WTC11 (cell line): ENCODE results near the gene SMARCD3. TPM values are rescaled to one million over a fixed set of nuclear protein-coding genes. Genes with fewer than 3 reads are reported as not detected.

ENCODE experiments used
- ATAC-seq: fragments of 200-7000 bp; cut with Tn5 transposase; 2 replicates; pipeline ENCODE4 v1.10.0; 2021; ENCODE audit warnings: mild to moderate bottlenecking, moderate library complexity
- CTCF ChIA-PET: fragments of 300-600 bp; sonication (Branson Sonifier 250); formaldehyde crosslinking; loops from one replicate; lab custom pipeline; 2021; ENCODE audit warnings: antibody characterized with exemption; lab: Charles Lee
- POLR2A ChIA-PET: fragments of 350-600 bp; sonication (Branson Sonifier 250); formaldehyde crosslinking; loops from one replicate; lab custom pipeline; 2021; ENCODE audit warnings: antibody characterized with exemption; lab: Charles Lee
- DNase-seq: peaks from one replicate; pipeline ENCODE4 v3.0.0; 2021; ENCODE audit warnings: low spot score
- H3K27ac Mint-ChIP-seq: 2 replicates; pipeline ENCODE4 v1.8.0; 2021; ENCODE audit warnings: mixed read lengths
- H3K27me3 Mint-ChIP-seq: 2 replicates; pipeline ENCODE4 v1.8.0; 2021; ENCODE audit warnings: low read depth, mild to moderate bottlenecking, moderate library complexity, mixed read lengths
- H3K36me3 Mint-ChIP-seq: 2 replicates; pipeline ENCODE4 v1.8.0; 2021; ENCODE audit warnings: mixed read lengths
- H3K4me1 Mint-ChIP-seq: 2 replicates; pipeline ENCODE4 v1.8.0; 2022; ENCODE audit warnings: mixed read lengths
- H3K4me3 Mint-ChIP-seq: 2 replicates; pipeline ENCODE4 v1.8.0; 2021; ENCODE audit warnings: mild to moderate bottlenecking, moderate library complexity, mixed read lengths
- H3K9me3 Mint-ChIP-seq: 2 replicates; pipeline ENCODE4 v1.8.0; 2021; ENCODE audit warnings: mixed read lengths
- ATF3 ChIP-seq: sonication (generic); formaldehyde crosslinking; conservative IDR thresholded peaks from 2 replicates; pipeline ENCODE4 v1.8.1; 2022; ENCODE audit warnings: mild to moderate bottlenecking, missing genetic modification reagents
- ATF6 ChIP-seq: sonication (generic); formaldehyde crosslinking; IDR thresholded peaks from 2 replicates; pipeline ENCODE4 v1.8.1; 2023; ENCODE audit warnings: mild to moderate bottlenecking, missing genetic modification reagents
- CREB1 ChIP-seq: sonication (generic); formaldehyde crosslinking; IDR thresholded peaks from 2 replicates; pipeline ENCODE4 v1.8.0; 2023; ENCODE audit warnings: mild to moderate bottlenecking, missing genetic modification reagents
- ETV6 ChIP-seq: sonication (generic); formaldehyde crosslinking; IDR thresholded peaks from 2 replicates; pipeline ENCODE4 v1.8.1; 2022; ENCODE audit warnings: mild to moderate bottlenecking, missing genetic modification reagents
- GRHL2 ChIP-seq: fragments of 250-450 bp; sonication (Bioruptor Pico); IDR thresholded peaks from 2 replicates; pipeline ENCODE4 v1.8.0; 2022; ENCODE audit warnings: mild to moderate bottlenecking, moderate library complexity; ENCODE audit not compliant: insufficient replicate concordance, severe bottlenecking
- HMGA2 ChIP-seq: fragments of 250-450 bp; sonication (Bioruptor Pico); IDR thresholded peaks from 2 replicates; pipeline ENCODE4 v1.4.0; 2021; ENCODE audit warnings: mild to moderate bottlenecking, moderate library complexity
- KAT7 ChIP-seq: sonication (generic); formaldehyde crosslinking; IDR thresholded peaks from 2 replicates; pipeline ENCODE4 v1.8.1; 2023; ENCODE audit warnings: missing genetic modification reagents, mild to moderate bottlenecking, borderline replicate concordance
- MXD4 ChIP-seq: fragments of 250-450 bp; sonication (Bioruptor Pico); IDR thresholded peaks from 2 replicates; pipeline ENCODE4 v1.8.0; 2021; ENCODE audit warnings: mild to moderate bottlenecking, moderate library complexity, borderline replicate concordance
- MYBL2 ChIP-seq: sonication (generic); formaldehyde crosslinking; IDR thresholded peaks from 2 replicates; pipeline ENCODE4 v1.8.1; 2023; ENCODE audit warnings: mild to moderate bottlenecking, moderate library complexity, missing genetic modification reagents
- NFATC4 ChIP-seq: fragments of 250-450 bp; sonication (Bioruptor Pico); IDR thresholded peaks from 2 replicates; pipeline ENCODE4 v1.9.0; 2021; ENCODE audit warnings: mild to moderate bottlenecking
- NFE2L1 ChIP-seq: sonication (generic); formaldehyde crosslinking; IDR thresholded peaks from 2 replicates; pipeline ENCODE4 v1.8.1; 2023; ENCODE audit warnings: missing genetic modification reagents
- OVOL2 ChIP-seq: fragments of 250-450 bp; sonication (Bioruptor Pico); IDR thresholded peaks from 2 replicates; pipeline ENCODE4 v1.9.0; 2021; ENCODE audit warnings: mild to moderate bottlenecking, borderline replicate concordance
- PRDM15 ChIP-seq: sonication (generic); formaldehyde crosslinking; IDR thresholded peaks from 2 replicates; pipeline ENCODE4 v1.8.0; 2022; ENCODE audit warnings: missing genetic modification reagents
- SMAD3 ChIP-seq: sonication (generic); formaldehyde crosslinking; IDR thresholded peaks from 2 replicates; pipeline ENCODE4 v1.8.0; 2022; ENCODE audit warnings: missing genetic modification reagents, mild to moderate bottlenecking, borderline replicate concordance
- ZMAT4 ChIP-seq: fragments of 250-450 bp; sonication (Bioruptor Pico); IDR thresholded peaks from 2 replicates; pipeline ENCODE4 v1.9.0; 2021; ENCODE audit warnings: mild to moderate bottlenecking
- ZNF219 ChIP-seq: sonication (generic); formaldehyde crosslinking; IDR thresholded peaks from 2 replicates; pipeline ENCODE4 v1.8.0; 2023; ENCODE audit warnings: missing genetic modification reagents, mild to moderate bottlenecking, borderline replicate concordance
- ZNF232 ChIP-seq: sonication (generic); formaldehyde crosslinking; IDR thresholded peaks from 2 replicates; pipeline ENCODE4 v1.8.0; 2022; ENCODE audit warnings: mild to moderate bottlenecking, missing genetic modification reagents
- ZNF425 ChIP-seq: fragments of 250-450 bp; sonication (Bioruptor Pico); conservative IDR thresholded peaks from 2 replicates; pipeline ENCODE4 v1.9.0; 2021; ENCODE audit warnings: mild to moderate bottlenecking
- total RNA-seq: library from RNA; stranded (reverse); gene quantifications from 3 replicates; pipeline ENCODE4 v1.2.3, GENCODE V29; 2021

Gene SMARCD3
- total RNA-seq, 1 experiment from 2014 or later: 5.9 TPM

- TF ChIP-seq ATF6 (CRISPR knock-in tag) (no peak), MYBL2 (no peak), ZNF232 (CRISPR knock-in tag) (no peak), MXD4 (CRISPR knock-in tag) (no peak), HMGA2 (CRISPR knock-in tag) (no peak)
Measured at GRCh38 chr7:151242159-151243044, 6.1 kb downstream of the SMARCD3 start (continued).

GRCh38 chr7:151241755-151242096 is 6.8 kb downstream of the SMARCD3 start:
- Mint-ChIP-seq H3K27ac (no peak overlapping the region), H3K4me3 (no peak overlapping the region), H3K4me1 (peaks cover 28% of the 10 kb centered on the region), H3K27me3 (peaks cover 19% of the 10 kb centered on the region), H3K36me3 (peaks cover 5% of the 10 kb centered on the region; the same call in 1 of the 2 replicates), H3K9me3 (no peaks in the 10 kb centered on the region)
- ATAC-seq (no peak), DNase-seq (no peak)
- no peak for TF ChIP-seq PRDM15 (CRISPR knock-in tag)
- TF ChIP-seq ZMAT4 (CRISPR knock-in tag): no peak
- no peak for TF ChIP-seq SMAD3 (CRISPR knock-in tag)
- TF ChIP-seq KAT7 (CRISPR knock-in tag): no peak
- TF ChIP-seq NFE2L1: no peak
- no peak for TF ChIP-seq MXD4 (CRISPR knock-in tag)
- ChIA-PET POLR2A (no interaction called here), CTCF (interaction anchor here (0.8 to 4.6 kb wide), 4 partner anchors 8 to 83 kb away, joined by 3 to 77 read pairs (median 4); partner anchors contain the start of gene CHPF2)

GRCh38 chr7:151240942-151241754 is 7.3 kb downstream of the SMARCD3 start:
- ChIA-PET POLR2A (no interaction called here), CTCF (interaction anchor here (1.0 kb wide), 1 partner anchor 71 kb away, joined by 3 read pairs; no protein-coding TSS in a partner anchor)
- Mint-ChIP-seq H3K27ac (peak overlapping the region; percentile 49; the same call in 1 of the 2 replicates), H3K36me3 (peaks cover 9% of the 10 kb centered on the region; the same call in 1 of the 2 replicates), H3K4me1 (peaks cover 23% of the 10 kb centered on the region), H3K4me3 (no peak overlapping the region), H3K27me3 (peaks cover 13% of the 10 kb centered on the region), H3K9me3 (no peaks in the 10 kb centered on the region)
- no peak for DNase-seq
- ATAC-seq: no peak
- TF ChIP-seq CREB1 (CRISPR knock-in tag) (no peak), ETV6 (CRISPR knock-in tag) (no peak), OVOL2 (no peak), ZNF425 (CRISPR knock-in tag) (no peak), GRHL2 (no peak), ATF3 (CRISPR knock-in tag) (no peak), ZNF219 (no peak), PRDM15 (CRISPR knock-in tag) (no peak), NFATC4 (CRISPR knock-in tag) (no peak)
